ENCODE data around the gene NOX3. TPM values are rescaled to one million over a fixed set of nuclear protein-coding genes. Genes with fewer than 3 reads are reported as not detected.

Gene NOX3
- total and polyA plus RNA-seq, 2 experiments from 2014 or later: not detected

- no peak for TF ChIP-seq CTCF (conservative IDR thresholded peaks at IDR 0.05; ENCODE audit: low read depth in 2 of 2)
- TF ChIP-seq JUNB (IDR thresholded peaks at IDR 0.05; ENCODE audit: unreplicated experiment): no peak
Observed at GRCh38 chr6:155372256-155372655, 83.4 kb downstream of the NOX3 start (continued).

GRCh38 chr6:155371230-155371629 is 84.4 kb downstream of the NOX3 start:
- Histone ChIP-seq H4K20me1 (replicated peaks; ENCODE audit: insufficient read depth) (no peaks in the 10 kb centered on the region), H3K79me2 (replicated peaks; ENCODE audit: insufficient read depth) (no peaks in the 10 kb centered on the region), H3K9me2 (ENCODE audit: insufficient read depth) (no peaks in the 10 kb centered on the region; the same call in 1 of the 2 replicates), H3K4me2 (no peak overlapping the region), H3K27me3 (ENCODE audit: insufficient read depth) (no peaks in the 10 kb centered on the region), H2AFZ (peak overlapping the region; percentile 74; the same call in 1 of the 2 replicates), H3K4me1 (ENCODE audit: insufficient read depth) (no peaks in the 10 kb centered on the region), H3K36me3 (ENCODE audit: insufficient read depth) (no peaks in the 10 kb centered on the region), H3F3A (replicated peaks; ENCODE audit: low read depth) (no peaks in the 10 kb centered on the region), H3K4me3 (no peak overlapping the region), H3K27ac (ENCODE audit: low read depth) (no peak overlapping the region)
- ATAC-seq (no peak), DNase-seq (ENCODE audit: low spot score) (no peak)
- Mint-ChIP-seq H3K36me3 (ENCODE audit: low read depth) (no peaks in the 10 kb centered on the region), H3K9me3 (no peaks in the 10 kb centered on the region), H3K4me3 (no peak overlapping the region), H3K27me3 (ENCODE audit: insufficient read depth, low read depth, poor library complexity) (no peaks in the 10 kb centered on the region), H3K27ac (no peak overlapping the region), H3K4me1 (peaks cover 4% of the 10 kb centered on the region; the same call in 2 of the 3 replicates)
- TF ChIP-seq JUNB (IDR thresholded peaks at IDR 0.05; ENCODE audit: unreplicated experiment): no peak
- no peak for TF ChIP-seq STAT1 (IDR thresholded peaks at IDR 0.05; ENCODE audit: unreplicated experiment)
- TF ChIP-seq CREB1 (CRISPR knock-in tag; IDR thresholded peaks at IDR 0.05; ENCODE audit: low read depth): no peak
- TF ChIP-seq EZH2 (IDR thresholded peaks at IDR 0.05; ENCODE audit: low read depth, unreplicated experiment): no peak
- no peak for TF ChIP-seq POLR2AphosphoS5 (IDR thresholded peaks at IDR 0.05; ENCODE audit: low read depth)
- no peak for TF ChIP-seq ETS1 (IDR thresholded peaks at IDR 0.05)
- no peak for TF ChIP-seq ZNF331 (CRISPR knock-in tag; IDR thresholded peaks at IDR 0.05; ENCODE audit: low read depth)
- TF ChIP-seq CTCF (conservative IDR thresholded peaks at IDR 0.05; ENCODE audit: low read depth in 2 of 2): no peak
- TF ChIP-seq NANOG (IDR thresholded peaks at IDR 0.05; ENCODE audit: borderline replicate concordance): no peak
- no peak for TF ChIP-seq ZNF462 (CRISPR knock-in tag; IDR thresholded peaks at IDR 0.05)
